Neutrophil (primary cell): ENCODE data around the gene DAB1.

Source experiments
- H3K27ac ChIP-seq: fragments of 200-600 bp; sonication (generic); 2 replicates; pipeline ENCODE4 v1.5.1; 2016; ENCODE audit warnings: mild to moderate bottlenecking, moderate library complexity
- H3K27me3 ChIP-seq: fragments of 200-600 bp; sonication (generic); 2 replicates; pipeline ENCODE4 v1.6.0; 2016; ENCODE audit warnings: mild to moderate bottlenecking
- H3K36me3 ChIP-seq: fragments of 200-600 bp; sonication (generic); 2 replicates; pipeline ENCODE4 v1.5.1; 2017
- H3K4me1 ChIP-seq, 2 experiments: fragments of 200-600 bp in 1 of 2; sonication (generic) in 1 of 2; 1 replicate in 1 of 2; 2 replicates in 1 of 2; pipeline versions ENCODE4 v1.5.1 to v1.6.1; 2013 to 2016; ENCODE audit warnings: low read depth in 1 of 2, low read length in 1 of 2, mild to moderate bottlenecking in 1 of 2, moderate library complexity in 1 of 2; ENCODE audit not compliant: control insufficient read depth in 1 of 2, insufficient read depth in 1 of 2
- H3K4me3 ChIP-seq, 2 experiments: fragments of 200-600 bp in 1 of 2; sonication (generic) in 1 of 2; 1 replicate in 1 of 2; 2 replicates in 1 of 2; pipeline ENCODE4 v1.5.1; 2013 to 2016; ENCODE audit warnings: low read depth in 1 of 2, low read length in 1 of 2, mild to moderate bottlenecking in 1 of 2, moderate library complexity in 1 of 2
- H3K9me3 ChIP-seq: fragments of 200-600 bp; sonication (generic); 2 replicates; pipeline ENCODE4 v1.5.1; 2016
- TF ChIP-seq, protein P1 (sequence below): fragments of 200-600 bp; sonication (generic); IDR thresholded peaks from 2 replicates; pipeline ENCODE4 v1.5.1; 2016; ENCODE audit warnings: antibody characterized with exemption

The DAB1 gene

DNA sequence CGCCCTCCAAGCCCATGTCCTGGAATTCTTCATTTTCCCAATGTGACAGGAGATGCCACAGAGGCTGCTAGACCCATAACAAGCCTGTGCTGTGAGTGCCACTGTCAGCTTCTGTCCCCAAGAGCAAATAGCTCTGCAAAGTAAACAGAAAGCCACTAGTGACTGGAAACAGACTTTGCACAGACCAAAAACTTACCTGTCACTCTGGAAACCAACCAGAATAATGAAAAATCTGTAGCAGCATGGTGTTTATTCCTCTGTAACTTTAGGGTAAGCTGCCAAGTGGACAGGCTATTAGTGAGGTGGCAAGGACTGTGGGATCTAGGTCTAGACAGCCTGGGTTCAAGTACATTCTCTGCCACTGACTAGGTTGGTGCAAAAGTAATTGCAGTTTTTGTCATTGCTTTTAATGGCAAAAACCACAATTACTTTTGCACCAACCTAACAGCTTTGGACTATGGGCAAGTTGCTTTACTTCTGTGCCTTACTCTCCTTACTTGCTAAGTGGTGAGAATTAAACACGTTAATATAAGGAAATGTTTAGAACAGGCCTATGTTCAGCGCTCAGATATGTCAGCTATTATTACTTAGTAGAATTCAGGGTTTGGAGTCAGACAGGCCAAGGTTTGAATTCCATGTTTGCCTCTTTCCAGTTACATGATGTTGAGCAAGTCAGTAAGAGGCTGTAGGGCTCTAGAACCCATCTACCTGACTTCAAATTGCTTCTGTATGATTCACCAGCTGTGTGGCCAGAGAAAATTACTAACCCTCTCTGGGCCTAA is 457.8 kb downstream of the DAB1 start, which contains the start of gene C8B:
C8B (minus strand) TSS at position 100 of the 782 bp plus-strand sequence; CDS start at position 33, 67 bp downstream.
- no peaks in the 10 kb centered on the region for H3K9me3 ChIP-seq
- H3K4me1 ChIP-seq: no peaks in the 10 kb centered on the region
- H3K27ac ChIP-seq: no peak within 1 kb of the TSS
- H3K4me3 ChIP-seq: no peak within 1 kb of the TSS
- TF ChIP-seq, protein P1, sequence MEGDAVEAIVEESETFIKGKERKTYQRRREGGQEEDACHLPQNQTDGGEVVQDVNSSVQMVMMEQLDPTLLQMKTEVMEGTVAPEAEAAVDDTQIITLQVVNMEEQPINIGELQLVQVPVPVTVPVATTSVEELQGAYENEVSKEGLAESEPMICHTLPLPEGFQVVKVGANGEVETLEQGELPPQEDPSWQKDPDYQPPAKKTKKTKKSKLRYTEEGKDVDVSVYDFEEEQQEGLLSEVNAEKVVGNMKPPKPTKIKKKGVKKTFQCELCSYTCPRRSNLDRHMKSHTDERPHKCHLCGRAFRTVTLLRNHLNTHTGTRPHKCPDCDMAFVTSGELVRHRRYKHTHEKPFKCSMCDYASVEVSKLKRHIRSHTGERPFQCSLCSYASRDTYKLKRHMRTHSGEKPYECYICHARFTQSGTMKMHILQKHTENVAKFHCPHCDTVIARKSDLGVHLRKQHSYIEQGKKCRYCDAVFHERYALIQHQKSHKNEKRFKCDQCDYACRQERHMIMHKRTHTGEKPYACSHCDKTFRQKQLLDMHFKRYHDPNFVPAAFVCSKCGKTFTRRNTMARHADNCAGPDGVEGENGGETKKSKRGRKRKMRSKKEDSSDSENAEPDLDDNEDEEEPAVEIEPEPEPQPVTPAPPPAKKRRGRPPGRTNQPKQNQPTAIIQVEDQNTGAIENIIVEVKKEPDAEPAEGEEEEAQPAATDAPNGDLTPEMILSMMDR: no peak
- H3K27me3 ChIP-seq: no peaks in the 10 kb centered on the region
- no peaks in the 10 kb centered on the region for H3K36me3 ChIP-seq

DNA sequence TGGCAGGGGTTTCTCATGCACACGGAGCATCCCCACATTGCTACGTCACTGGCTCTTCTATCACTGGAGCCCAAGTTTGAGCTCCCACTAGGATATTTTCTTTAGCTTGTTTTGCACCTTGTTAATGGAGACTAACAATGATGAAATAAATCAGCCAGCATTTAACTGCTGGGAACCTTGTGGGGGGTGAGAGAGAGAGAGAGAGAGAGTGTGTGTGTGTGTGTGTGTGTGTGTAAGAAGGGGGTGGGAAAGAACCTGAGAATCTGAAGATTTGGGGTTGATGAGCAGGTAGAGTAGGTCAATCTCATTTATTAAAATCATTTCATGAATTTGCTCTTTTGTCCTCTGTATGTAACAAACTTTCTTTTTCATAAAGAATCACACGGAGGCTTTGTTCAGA is 458.7 kb downstream of the DAB1 start:
- Histone ChIP-seq H3K4me1 (no peaks in the 10 kb centered on the region), H3K36me3 (no peaks in the 10 kb centered on the region), H3K9me3 (no peaks in the 10 kb centered on the region), H3K27ac (no peak overlapping the region), H3K27me3 (no peaks in the 10 kb centered on the region), H3K4me3 (no peak overlapping the region)
- TF ChIP-seq, protein P1: no peak

DNA sequence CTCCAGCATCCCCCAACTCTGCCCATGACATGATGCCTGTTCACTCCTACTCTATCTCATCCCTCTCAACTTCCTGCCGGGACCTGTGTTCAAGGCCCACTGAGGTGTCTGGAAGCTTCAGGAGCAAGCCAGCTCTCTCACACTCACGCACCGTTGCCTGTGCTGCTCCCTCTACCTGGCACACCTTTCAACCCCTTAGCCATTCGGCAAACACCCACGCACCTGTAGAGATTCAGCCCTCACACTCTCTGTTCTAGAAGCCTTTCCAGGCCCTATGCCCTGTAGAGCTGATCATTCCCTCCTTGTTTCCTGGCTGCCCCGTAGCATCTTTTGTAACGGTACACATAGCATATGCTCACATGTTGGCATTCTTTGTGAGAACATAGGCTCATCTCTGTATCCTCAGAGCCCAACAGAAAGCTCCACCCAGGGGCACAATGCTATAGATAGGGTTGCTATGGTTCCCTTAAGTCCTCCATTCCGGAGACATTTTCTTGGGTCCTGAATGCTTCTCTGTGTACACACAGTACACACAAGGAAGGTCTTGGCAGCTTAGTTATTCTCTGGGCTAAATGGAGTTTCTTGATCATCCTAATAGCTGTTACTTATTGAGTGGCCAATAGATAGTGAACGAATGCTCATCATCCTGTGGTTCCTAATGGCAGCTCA is 459.4 kb downstream of the DAB1 start:
- no peaks in the 10 kb centered on the region for H3K9me3 ChIP-seq
- H3K4me3 ChIP-seq: no peak overlapping the region
- no peaks in the 10 kb centered on the region for H3K27me3 ChIP-seq
- no peaks in the 10 kb centered on the region for H3K4me1 ChIP-seq
- H3K27ac ChIP-seq: no peak overlapping the region
- no peaks in the 10 kb centered on the region for H3K36me3 ChIP-seq
- TF ChIP-seq, protein P1: no peak

DNA sequence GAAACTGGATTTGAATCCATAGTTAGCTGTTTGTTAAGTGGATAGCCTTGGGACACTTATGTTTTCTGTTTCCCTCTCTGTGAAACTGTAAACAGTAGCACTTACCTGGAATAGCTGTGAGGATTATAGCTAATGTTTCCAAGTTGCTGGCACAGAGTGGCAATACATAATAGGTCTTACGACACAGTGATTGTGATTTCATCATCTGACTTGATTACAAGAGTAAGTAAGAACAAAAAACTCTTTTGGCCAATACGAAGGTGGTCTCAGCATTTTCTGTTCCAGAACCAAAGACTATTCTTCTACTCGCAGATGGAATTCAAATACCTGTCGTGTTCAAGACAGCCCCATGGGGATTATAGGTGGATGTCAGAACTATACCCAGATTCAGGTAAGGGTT is 460.2 kb downstream of the DAB1 start:
- no peaks in the 10 kb centered on the region for H3K27me3 ChIP-seq
- H3K4me3 ChIP-seq: no peak overlapping the region
- no peaks in the 10 kb centered on the region for H3K36me3 ChIP-seq
- TF ChIP-seq, protein P1: no peak
- no peak overlapping the region for H3K27ac ChIP-seq
- H3K9me3 ChIP-seq: no peaks in the 10 kb centered on the region
- H3K4me1 ChIP-seq: no peaks in the 10 kb centered on the region

DNA sequence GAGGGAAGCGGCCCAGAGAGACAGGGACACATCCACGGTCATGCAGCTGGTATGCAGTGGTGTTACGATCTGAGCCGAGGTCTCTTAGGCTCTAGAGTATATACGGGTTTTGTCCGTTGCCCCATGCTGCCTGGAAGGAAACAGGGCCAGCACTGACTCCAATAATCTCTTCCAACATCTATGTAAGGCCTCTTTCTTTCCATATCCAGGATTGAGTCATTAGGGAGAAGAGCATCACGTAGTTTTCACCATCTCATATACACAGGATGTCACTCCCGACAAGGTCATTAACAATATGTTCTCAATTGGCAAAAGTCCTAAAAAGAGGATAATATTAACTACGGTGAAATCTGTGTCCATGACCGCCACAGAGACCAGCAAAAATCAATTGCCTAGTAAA is 462.4 kb downstream of the DAB1 start:
- H3K9me3 ChIP-seq: no peaks in the 10 kb centered on the region
- no peak overlapping the region for H3K4me3 ChIP-seq
- H3K4me1 ChIP-seq: no peaks in the 10 kb centered on the region
- no peak overlapping the region for H3K27ac ChIP-seq
- TF ChIP-seq, protein P1: no peak
- no peaks in the 10 kb centered on the region for H3K27me3 ChIP-seq
- no peaks in the 10 kb centered on the region for H3K36me3 ChIP-seq
